T-helper 2 cell treated with Interferon-gamma antibody and Interleukin-4, amounts not matched to agents 100 ng/mL and 5 ng/mL, for 36 hours (primary cell): Measurements from ENCODE around the gene CHST13. TPM values are rescaled to one million over a fixed set of nuclear protein-coding genes. Genes with fewer than 3 reads are reported as not detected.
"Not testable (repeated sequence)": the region's sequence is repeated elsewhere in the genome, so short reads cannot be mapped to it uniquely, and the experiment has no call there.

Source experiments
- intact Hi-C: fragments of 100-400 bp; cut with micrococcal nuclease; formaldehyde crosslinking; loops from one replicate; pipeline ENCODE4 v1.15.1; 2023
- total RNA-seq: library from RNA; stranded (reverse); gene quantifications from 2 replicates; pipeline ENCODE4 v1.2.3, GENCODE V29; 2022

Gene CHST13
- total RNA-seq, 1 donor from 2014 or later, result not detected

- intact Hi-C loops, result no loop called here
Measured at GRCh38 chr3:126582311-126582710, 58.4 kb downstream of the CHST13 start.

GRCh38 chr3:126591515-126591914 lies 67.6 kb downstream of the CHST13 start:
- intact Hi-C loops, result not testable (repeated sequence)

Other genes starting within 250 kb of the CHST13 start
- gene KLF15, start 166.7 kb upstream of the CHST13 start, total RNA-seq, result not detected in 2 replicates
- gene CFAP100, start 129.2 kb upstream of the CHST13 start, total RNA-seq, result not detected in 2 replicates
- gene ZXDC, start 48.3 kb upstream of the CHST13 start, total RNA-seq, result 28.1 and 28.6 TPM in 2 replicates
- gene UROC1, start 6.4 kb upstream of the CHST13 start, total RNA-seq, result not detected in 2 replicates
- not detected in 2 replicates for gene C3orf22, start 34.8 kb downstream of the CHST13 start, total RNA-seq
- 0.25 and 0.27 TPM in 2 replicates for gene TXNRD3, start 131.0 kb downstream of the CHST13 start, total RNA-seq
- gene CHCHD6, start 180.1 kb downstream of the CHST13 start, total RNA-seq, result 5.4 and 7.0 TPM in 2 replicates